ENCODE results near the gene ADAMTS10. TPM values are rescaled to one million over a fixed set of nuclear protein-coding genes. Genes with fewer than 3 reads are reported as not detected.

Gene ADAMTS10
- total RNA-seq, 1 experiment from 2014 or later = not detected

- H3K9me2 ChIP-seq (replicated peaks; ENCODE audit: low read length) = no peaks in the 10 kb centered on the region
- CTCF ChIA-PET = no interaction called here
- H3K27ac ChIP-seq (ENCODE audit: low read length) = no peak overlapping the region
- intact Hi-C loops (cut with micrococcal nuclease) = loop anchor here (2.0 kb wide), 1 partner anchor 61 kb away; no protein-coding TSS in a partner anchor
- POLR2A ChIA-PET (ENCODE audit: unreplicated experiment) = no interaction called here
- H3F3A ChIP-seq (ENCODE audit: low read length, unreplicated experiment) = no peaks in the 10 kb centered on the region
- TF ChIP-seq CTCF (conservative IDR thresholded peaks at IDR 0.05; ENCODE audit: low read depth, low read length) (no peak), EZH2 (IDR thresholded peaks at IDR 0.05; ENCODE audit: low read length, unreplicated experiment) (no peak), EZH2phosphoT487 (IDR thresholded peaks at IDR 0.05; ENCODE audit: borderline replicate concordance, low read length) (no peak)
- no peaks in the 10 kb centered on the region for H3K4me1 ChIP-seq (ENCODE audit: insufficient read depth, low read length)
- 0 out of 2 replicates have a peak, but pooled peaks cover 7% of the 10 kb centered on the region for H3K27me3 ChIP-seq (ENCODE audit: low read length)
- H3K9me3 ChIP-seq (ENCODE audit: low read length) = no peaks in the 10 kb centered on the region; the same call in 1 of the 2 replicates
- no peak overlapping the region for H3K9ac ChIP-seq (ENCODE audit: low read length)
- no peak overlapping the region for H3K4me2 ChIP-seq (ENCODE audit: low read length)
- ATAC-seq (no peak), DNase-seq (no peak)
- H3K36me3 ChIP-seq (ENCODE audit: low read depth, low read length) = no peaks in the 10 kb centered on the region
- no TSS peak for BruUV-seq (replicated peaks)
- no peak overlapping the region for H3K4me3 ChIP-seq (ENCODE audit: low read length)
- H2AFZ ChIP-seq (ENCODE audit: low read length) = no peak overlapping the region
- H3K79me2 ChIP-seq (ENCODE audit: low read length) = no peaks in the 10 kb centered on the region
- H4K20me1 ChIP-seq (ENCODE audit: low read length) = no peaks in the 10 kb centered on the region
These were observed 33.5 kb upstream of the ADAMTS10 start for GRCh38 chr19:8643860-8644653.

- intact Hi-C loops (cut with micrococcal nuclease) = loop anchor here (2.0 kb wide), 1 partner anchor 60 kb away; no protein-coding TSS in a partner anchor
- Histone ChIP-seq H3K9me3 (ENCODE audit: low read length) (no peaks in the 10 kb centered on the region; the same call in 1 of the 2 replicates), H3K4me2 (ENCODE audit: low read length) (no peak overlapping the region), H3K27ac (ENCODE audit: low read length) (no peak overlapping the region), H4K20me1 (ENCODE audit: low read length) (no peaks in the 10 kb centered on the region), H3K4me3 (ENCODE audit: low read length) (no peak overlapping the region), H3F3A (ENCODE audit: low read length, unreplicated experiment) (no peaks in the 10 kb centered on the region), H3K79me2 (ENCODE audit: low read length) (no peaks in the 10 kb centered on the region), H3K9me2 (replicated peaks; ENCODE audit: low read length) (no peaks in the 10 kb centered on the region), H2AFZ (ENCODE audit: low read length) (no peak overlapping the region), H3K9ac (ENCODE audit: low read length) (no peak overlapping the region), H3K36me3 (ENCODE audit: low read depth, low read length) (no peaks in the 10 kb centered on the region), H3K4me1 (ENCODE audit: insufficient read depth, low read length) (peaks cover 8% of the 10 kb centered on the region), H3K27me3 (ENCODE audit: low read length) (0 out of 2 replicates have a peak, but pooled peaks cover 7% of the 10 kb centered on the region)
- DNase-seq (no peak), ATAC-seq (no peak)
- POLR2A ChIA-PET (ENCODE audit: unreplicated experiment) = no interaction called here
- no TSS peak for BruUV-seq (replicated peaks)
- TF ChIP-seq EZH2 (IDR thresholded peaks at IDR 0.05; ENCODE audit: low read length, unreplicated experiment) (no peak), EZH2phosphoT487 (IDR thresholded peaks at IDR 0.05; ENCODE audit: borderline replicate concordance, low read length) (no peak), CTCF (conservative IDR thresholded peaks at IDR 0.05; ENCODE audit: low read depth, low read length) (no peak)
- CTCF ChIA-PET = interaction anchor here (0.6 to 1.0 kb wide), 6 partner anchors 12 to 918 kb away, joined by 4 to 11 read pairs (median 6); no protein-coding TSS in a partner anchor
These were observed 32.0 kb upstream of the ADAMTS10 start for GRCh38 chr19:8642561-8642960.
